Upper lobe of left lung (tissue), 6 donors: ENCODE data around the gene GSTM4. TPM values are rescaled to one million over a fixed set of nuclear protein-coding genes. Genes with fewer than 3 reads are reported as not detected.

Experiments used
- ATAC-seq, 2 donors: fragments of 200-7000 bp; cut with Tn5 transposase; one replicate each; pipeline ENCODE4 v1.9.1; 2022; ENCODE audit warnings: mild to moderate bottlenecking in 2 of 2, moderate library complexity in 2 of 2; ENCODE audit not compliant: low FRiP score in 2 of 2
- DNase-seq, 2 donors: peaks; one replicate each; pipeline ENCODE4 v3.0.0-alpha.2; 2019 to 2020
- H3K27ac ChIP-seq, 4 donors: fragments of 200-600 bp; sonication (generic); one replicate each; pipeline ENCODE4 v1.5.1; 2016 to 2019
- H3K27me3 ChIP-seq, 4 donors: fragments of 200-600 bp; sonication (generic); one replicate each; pipeline ENCODE4 v1.5.1; 2017 to 2019
- H3K36me3 ChIP-seq, 4 donors: fragments of 200-600 bp; sonication (generic); one replicate each; pipeline ENCODE4 v1.5.1; 2016 to 2019
- H3K4me1 ChIP-seq, 4 donors: fragments of 200-600 bp; sonication (generic); one replicate each; pipeline ENCODE4 v1.5.1; 2018 to 2019
- H3K4me3 ChIP-seq, 4 donors: fragments of 200-600 bp; sonication (generic); one replicate each; pipeline ENCODE4 v1.5.1; 2017 to 2019; ENCODE audit warnings: mild to moderate bottlenecking in 2 of 4, moderate library complexity in 1 of 4
- H3K9me3 ChIP-seq, 4 donors: fragments of 200-600 bp; sonication (generic); one replicate each; pipeline ENCODE4 v1.5.1; 2018 to 2019
- EP300 ChIP-seq, 4 donors: sonication (generic); formaldehyde crosslinking; IDR thresholded peaks; one replicate each; pipeline ENCODE4 v1.5.1; 2017; ENCODE audit warnings: antibody characterized with exemption in 4 of 4, control low read depth in 2 of 4
- POLR2A ChIP-seq, 4 donors: fragments of 450-650 bp; IDR thresholded peaks; one replicate each; pipeline ENCODE4 v1.5.1; 2016 to 2017; ENCODE audit warnings: antibody characterized with exemption in 4 of 4, mild to moderate bottlenecking in 2 of 4
- POLR2AphosphoS5 ChIP-seq, 2 donors: sonication (generic); formaldehyde crosslinking; IDR thresholded peaks; one replicate each; pipeline ENCODE4 v1.5.1; 2017; ENCODE audit warnings: antibody characterized with exemption in 2 of 2
- WGBS, 2 donors: methylation state at CpG; one replicate each; pipeline ENCODE4 v1.1.5; 2017 to 2018; 5-methylcytosine and 5-hydroxymethylcytosine counted together
- total RNA-seq, 6 donors: library from RNA; depleted of rRNA in 4 of 6; stranded (reverse); fragments of >200 nt in 4 of 6; gene quantifications; one replicate each; pipeline versions ENCODE4 v1.1.0 to v1.2.1, GENCODE V29; 2016 to 2021
- TF ChIP-seq, protein P1 (sequence below), 6 experiments: fragments of 450-650 bp in 4 of 6; fragments of 200-600 bp in 2 of 6; sonication (generic) in 2 of 6; IDR thresholded peaks; one replicate each; pipeline ENCODE4 v1.5.1; 2016 to 2019; ENCODE audit warnings: antibody characterized with exemption in 6 of 6
- donor health status: DM: no; HTN: no; CAD: no; lungs with moderate emphysema.
- donor health status: DM: no; HTN: yes; CAD: no; lungs with severe emphysema.

GSTM4 gene
- total RNA-seq, 6 donors from 2014 or later, result 10.7 to 28.3 (median 15.9) TPM

- TF ChIP-seq, protein P1, sequence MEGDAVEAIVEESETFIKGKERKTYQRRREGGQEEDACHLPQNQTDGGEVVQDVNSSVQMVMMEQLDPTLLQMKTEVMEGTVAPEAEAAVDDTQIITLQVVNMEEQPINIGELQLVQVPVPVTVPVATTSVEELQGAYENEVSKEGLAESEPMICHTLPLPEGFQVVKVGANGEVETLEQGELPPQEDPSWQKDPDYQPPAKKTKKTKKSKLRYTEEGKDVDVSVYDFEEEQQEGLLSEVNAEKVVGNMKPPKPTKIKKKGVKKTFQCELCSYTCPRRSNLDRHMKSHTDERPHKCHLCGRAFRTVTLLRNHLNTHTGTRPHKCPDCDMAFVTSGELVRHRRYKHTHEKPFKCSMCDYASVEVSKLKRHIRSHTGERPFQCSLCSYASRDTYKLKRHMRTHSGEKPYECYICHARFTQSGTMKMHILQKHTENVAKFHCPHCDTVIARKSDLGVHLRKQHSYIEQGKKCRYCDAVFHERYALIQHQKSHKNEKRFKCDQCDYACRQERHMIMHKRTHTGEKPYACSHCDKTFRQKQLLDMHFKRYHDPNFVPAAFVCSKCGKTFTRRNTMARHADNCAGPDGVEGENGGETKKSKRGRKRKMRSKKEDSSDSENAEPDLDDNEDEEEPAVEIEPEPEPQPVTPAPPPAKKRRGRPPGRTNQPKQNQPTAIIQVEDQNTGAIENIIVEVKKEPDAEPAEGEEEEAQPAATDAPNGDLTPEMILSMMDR (IDR thresholded peaks at IDR 0.05), result peak in 1 of 6 experiments; percentile 9
- TF ChIP-seq EP300 (IDR thresholded peaks at IDR 0.05) (no peak), POLR2AphosphoS5 (IDR thresholded peaks at IDR 0.05) (no peak), POLR2A (IDR thresholded peaks at IDR 0.05) (no peak)
- 69 to 72% methylated on average over 4 of the region's 4 CpGs for WGBS, 2 donors
- peak overlapping the region in 1 of 4 donors; percentile 24 for H3K4me3 ChIP-seq
- H3K27me3 ChIP-seq, result no peaks in the 10 kb centered on the region
- H3K9me3 ChIP-seq, result no peaks in the 10 kb centered on the region
- ATAC-seq, result peak in 1 of 2 donors; percentile 61
- DNase-seq, result no peak
- H3K4me1 ChIP-seq, result no peaks in the 10 kb centered on the region
- no peak overlapping the region for H3K27ac ChIP-seq
- H3K36me3 ChIP-seq, result no peaks in the 10 kb centered on the region
Observed at GRCh38 chr1:109649491-109649914, 6.4 kb upstream of the GSTM4 start.

DNA sequence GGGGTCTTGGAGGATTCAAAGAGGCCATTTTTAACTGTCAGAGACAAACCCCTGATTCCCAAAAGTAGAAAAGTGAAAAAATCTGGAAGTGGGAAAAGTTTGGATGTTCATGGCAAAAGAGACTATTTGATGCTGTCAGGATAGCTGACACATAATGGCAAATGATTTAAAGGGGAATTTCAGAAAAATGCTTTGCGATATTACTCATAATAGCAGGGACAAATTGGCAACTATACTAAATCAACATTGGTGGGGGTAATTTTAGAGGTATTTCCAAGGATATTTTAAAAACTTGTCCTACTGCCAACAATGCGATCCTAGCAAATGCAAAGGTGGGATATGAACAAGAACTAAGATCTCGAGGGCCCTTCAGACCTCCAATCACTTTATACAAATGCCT is 5.3 kb upstream of the GSTM4 start:
- ATAC-seq, result no peak
- Histone ChIP-seq H3K4me1 (peaks cover 6 to 9% (median 6%) of the 10 kb centered on the region in 4 donors), H3K27me3 (no peaks in the 10 kb centered on the region), H3K9me3 (no peaks in the 10 kb centered on the region), H3K4me3 (no peak overlapping the region), H3K27ac (no peak overlapping the region), H3K36me3 (no peaks in the 10 kb centered on the region)
- DNase-seq, result no peak
- TF ChIP-seq POLR2AphosphoS5 (IDR thresholded peaks at IDR 0.05) (no peak), POLR2A (IDR thresholded peaks at IDR 0.05) (no peak), EP300 (IDR thresholded peaks at IDR 0.05) (no peak)
- TF ChIP-seq, protein P1 (IDR thresholded peaks at IDR 0.05), result no peak
- WGBS, 2 donors, result 74 to 81% methylated on average over 3 of the region's 3 CpGs

- DNase-seq (no peak), ATAC-seq (no peak)
- no peak overlapping the region for H3K27ac ChIP-seq
- TF ChIP-seq POLR2A (IDR thresholded peaks at IDR 0.05) (no peak), POLR2AphosphoS5 (IDR thresholded peaks at IDR 0.05) (no peak), EP300 (IDR thresholded peaks at IDR 0.05) (no peak)
- TF ChIP-seq, protein P1 (IDR thresholded peaks at IDR 0.05), result no peak
- no peaks in the 10 kb centered on the region for H3K36me3 ChIP-seq
- H3K9me3 ChIP-seq, result no peaks in the 10 kb centered on the region
- WGBS, 2 donors, result 77 to 78% methylated on average over 2 of the region's 2 CpGs
- no peak overlapping the region for H3K4me3 ChIP-seq
- H3K27me3 ChIP-seq, result no peaks in the 10 kb centered on the region
- H3K4me1 ChIP-seq, result peaks cover 6 to 15% (median 12%) of the 10 kb centered on the region in 4 donors
Observed at GRCh38 chr1:109652402-109652801, 3.5 kb upstream of the GSTM4 start.

DNA sequence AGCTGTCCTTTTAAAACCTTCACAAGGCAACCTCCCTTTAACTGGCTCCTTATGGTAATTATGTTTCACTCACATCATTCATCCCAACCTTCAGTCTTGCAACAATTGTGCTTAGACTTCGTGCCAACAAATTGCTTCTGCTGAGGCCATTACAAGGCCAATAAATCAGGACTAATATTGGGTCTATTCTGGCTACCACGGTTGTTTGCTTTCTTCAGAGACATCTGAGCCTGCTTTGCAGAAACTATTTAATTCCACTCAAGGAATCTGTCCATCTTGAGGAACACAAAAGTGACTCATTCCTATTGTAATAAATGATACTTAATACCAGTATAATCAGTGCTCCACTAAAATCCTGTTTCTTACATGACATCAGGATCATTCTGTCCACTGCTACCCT is 2.6 kb upstream of the GSTM4 start:
- H3K4me3 ChIP-seq, result no peak overlapping the region
- H3K36me3 ChIP-seq, result no peaks in the 10 kb centered on the region
- ATAC-seq, result no peak
- 59 to 67% methylated on average over 2 of the region's 2 CpGs for WGBS, 2 donors
- TF ChIP-seq POLR2A (IDR thresholded peaks at IDR 0.05) (no peak), EP300 (IDR thresholded peaks at IDR 0.05) (no peak), POLR2AphosphoS5 (IDR thresholded peaks at IDR 0.05) (no peak)
- TF ChIP-seq, protein P1 (IDR thresholded peaks at IDR 0.05), result no peak
- H3K4me1 ChIP-seq, result peaks cover 6 to 15% (median 12%) of the 10 kb centered on the region in 4 donors
- H3K27me3 ChIP-seq, result no peaks in the 10 kb centered on the region
- DNase-seq, result no peak
- no peaks in the 10 kb centered on the region for H3K9me3 ChIP-seq
- H3K27ac ChIP-seq, result no peak overlapping the region

GRCh38 chr1:109654519-109654918 is 1.4 kb upstream of the GSTM4 start:
- H3K27me3 ChIP-seq, result no peaks in the 10 kb centered on the region
- peaks cover 0 to 4% (median 0%) of the 10 kb centered on the region in 4 donors for H3K36me3 ChIP-seq
- no peak overlapping the region for H3K27ac ChIP-seq
- H3K9me3 ChIP-seq, result no peaks in the 10 kb centered on the region
- DNase-seq (no peak), ATAC-seq (no peak)
- TF ChIP-seq, protein P1 (IDR thresholded peaks at IDR 0.05), result no peak
- no peak for TF ChIP-seq POLR2A (IDR thresholded peaks at IDR 0.05)
- no peak for TF ChIP-seq POLR2AphosphoS5 (IDR thresholded peaks at IDR 0.05)
- TF ChIP-seq EP300 (IDR thresholded peaks at IDR 0.05), result no peak
- 86 to 92% methylated on average over 12 of the region's 12 CpGs for WGBS, 2 donors
- no peak overlapping the region for H3K4me3 ChIP-seq
- peaks cover 6 to 15% (median 12%) of the 10 kb centered on the region in 4 donors for H3K4me1 ChIP-seq
